SU-DHL-6 (cell line): ENCODE results near the gene ELL2.
"Not testable (repeated sequence)": the region's sequence is repeated elsewhere in the genome, so short reads cannot be mapped to it uniquely, and the experiment has no call there.

ENCODE experiments used
- H2AFZ ChIP-seq: fragments of 200-600 bp; sonication (generic); 2 replicates; pipeline ENCODE4 v1.6.1; 2014; ENCODE audit warnings: low read depth, mild to moderate bottlenecking, moderate library complexity, mixed read lengths, antibody characterized with exemption, low read length; ENCODE audit not compliant: severe bottlenecking
- H3F3A ChIP-seq: fragments of 200-600 bp; shearing (Covaris generic); 2 replicates; pipeline ENCODE4 v1.6.0; 2016; ENCODE audit warnings: antibody characterized with exemption, mild to moderate bottlenecking; ENCODE audit not compliant: insufficient read depth
- H3K27ac ChIP-seq: fragments of 200-600 bp; sonication (generic); 2 replicates; pipeline ENCODE4 v1.5.1; 2016; ENCODE audit warnings: low read depth, mild to moderate bottlenecking, low read length, moderate library complexity, mixed read lengths
- H3K27me3 ChIP-seq: fragments of 200-600 bp; sonication (generic), shearing (Covaris generic); 2 replicates; pipeline ENCODE4 v1.6.0; 2014; ENCODE audit warnings: mild to moderate bottlenecking, low read length
- H3K36me3 ChIP-seq: fragments of 200-600 bp; sonication (generic); 2 replicates; pipeline ENCODE4 v1.6.1; 2014; ENCODE audit warnings: mild to moderate bottlenecking, low read length, mixed read lengths
- H3K4me2 ChIP-seq: fragments of 300-600, 200-600 bp; shearing (Covaris generic), sonication (generic); 2 replicates; pipeline ENCODE4 v1.6.0; 2014; ENCODE audit warnings: low read length, low read depth, mild to moderate bottlenecking; ENCODE audit not compliant: poor library complexity, severe bottlenecking
- H3K4me3 ChIP-seq: fragments of 200-600 bp; sonication (generic); 2 replicates; pipeline ENCODE4 v1.5.1; 2014; ENCODE audit warnings: antibody characterized with exemption, low read length, mild to moderate bottlenecking, mixed read lengths; ENCODE audit not compliant: insufficient read depth, poor library complexity, severe bottlenecking
- H3K79me2 ChIP-seq: fragments of 200-600 bp; sonication (generic); 2 replicates; pipeline ENCODE4 v1.6.1; 2014; ENCODE audit warnings: mild to moderate bottlenecking, low read length, moderate library complexity; ENCODE audit not compliant: insufficient read depth
- H3K9ac ChIP-seq: fragments of 200-600 bp; sonication (generic); 2 replicates; pipeline ENCODE4 v1.7.0; 2014; ENCODE audit warnings: mild to moderate bottlenecking, low read length
- H3K9me2 ChIP-seq: fragments of 200-600 bp; sonication (generic); replicated peaks from 2 replicates; pipeline ENCODE4 v1.6.1; 2014; ENCODE audit warnings: low read length; ENCODE audit not compliant: insufficient read depth
- H3K9me3 ChIP-seq: fragments of 200-600 bp; sonication (generic); 2 replicates; pipeline ENCODE4 v1.6.1; 2014; ENCODE audit warnings: low read length, mixed read lengths; ENCODE audit not compliant: insufficient read depth
- H4K20me1 ChIP-seq: fragments of 200-600 bp; sonication (generic); 2 replicates; pipeline ENCODE4 v1.6.1; 2014; ENCODE audit warnings: low read depth, mild to moderate bottlenecking, antibody characterized with exemption, low read length, moderate library complexity, mixed read lengths
- EZH2phosphoT487 ChIP-seq: fragments of 200-600 bp; sonication (generic), shearing (Covaris generic); conservative IDR thresholded peaks from 2 replicates; pipeline ENCODE4 v1.6.1; 2018; ENCODE audit warnings: mild to moderate bottlenecking, antibody characterized with exemption, low read length, moderate library complexity, mixed read lengths
- TF ChIP-seq, protein P1 (sequence below): fragments of 200-600 bp; sonication (generic); IDR thresholded peaks from one replicate; pipeline ENCODE4 v1.5.1; 2017; ENCODE audit warnings: antibody characterized with exemption, mild to moderate bottlenecking, low read length, moderate library complexity; ENCODE audit not compliant: insufficient read depth, poor library complexity, severe bottlenecking

Gene ELL2

DNA sequence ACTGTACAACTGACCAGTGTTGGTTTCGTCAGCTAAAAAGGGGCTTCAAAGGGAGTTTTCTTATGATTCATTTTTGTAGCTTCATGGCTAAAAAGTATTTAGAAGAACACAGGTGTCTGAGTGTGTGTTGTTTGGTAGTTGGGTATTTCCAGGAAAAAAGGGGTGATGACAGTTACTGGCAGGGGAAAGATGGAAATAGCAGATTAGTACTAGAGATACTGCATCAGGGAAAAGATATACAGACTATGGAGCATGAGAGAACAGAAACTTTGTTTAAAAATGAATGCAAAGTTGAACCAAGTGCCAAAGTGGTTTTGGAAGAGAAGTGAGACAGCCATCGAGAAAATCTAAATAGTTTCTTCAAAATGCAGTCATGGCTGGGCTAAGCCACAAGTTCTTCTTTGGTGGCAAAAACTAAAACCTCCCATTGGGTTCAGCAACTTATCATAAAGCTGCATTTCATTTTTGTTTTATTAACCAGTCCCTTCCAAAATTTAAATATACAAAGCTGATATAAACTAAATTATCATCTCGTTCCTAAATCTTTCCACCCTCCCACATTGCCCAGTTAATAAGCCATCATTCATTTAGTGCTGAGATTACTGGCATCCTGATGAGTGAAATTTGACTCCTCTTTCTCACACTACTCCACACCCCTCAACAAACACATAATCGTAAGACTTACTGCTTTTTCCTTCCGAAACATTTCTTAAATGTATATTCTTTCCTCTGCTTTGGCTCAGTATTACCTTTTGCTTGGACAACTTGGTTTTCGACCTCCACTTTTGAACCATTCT is 33.5 kb downstream of the ELL2 start:
- no peaks in the 10 kb centered on the region for H3K27me3 ChIP-seq
- no peaks in the 10 kb centered on the region for H3K9me3 ChIP-seq
- no peaks in the 10 kb centered on the region for H3K36me3 ChIP-seq
- H3K9ac ChIP-seq: no peak overlapping the region
- no peaks in the 10 kb centered on the region for H3K79me2 ChIP-seq
- H3K4me3 ChIP-seq: no peak overlapping the region
- TF ChIP-seq EZH2phosphoT487: no peak
- TF ChIP-seq, protein P1, sequence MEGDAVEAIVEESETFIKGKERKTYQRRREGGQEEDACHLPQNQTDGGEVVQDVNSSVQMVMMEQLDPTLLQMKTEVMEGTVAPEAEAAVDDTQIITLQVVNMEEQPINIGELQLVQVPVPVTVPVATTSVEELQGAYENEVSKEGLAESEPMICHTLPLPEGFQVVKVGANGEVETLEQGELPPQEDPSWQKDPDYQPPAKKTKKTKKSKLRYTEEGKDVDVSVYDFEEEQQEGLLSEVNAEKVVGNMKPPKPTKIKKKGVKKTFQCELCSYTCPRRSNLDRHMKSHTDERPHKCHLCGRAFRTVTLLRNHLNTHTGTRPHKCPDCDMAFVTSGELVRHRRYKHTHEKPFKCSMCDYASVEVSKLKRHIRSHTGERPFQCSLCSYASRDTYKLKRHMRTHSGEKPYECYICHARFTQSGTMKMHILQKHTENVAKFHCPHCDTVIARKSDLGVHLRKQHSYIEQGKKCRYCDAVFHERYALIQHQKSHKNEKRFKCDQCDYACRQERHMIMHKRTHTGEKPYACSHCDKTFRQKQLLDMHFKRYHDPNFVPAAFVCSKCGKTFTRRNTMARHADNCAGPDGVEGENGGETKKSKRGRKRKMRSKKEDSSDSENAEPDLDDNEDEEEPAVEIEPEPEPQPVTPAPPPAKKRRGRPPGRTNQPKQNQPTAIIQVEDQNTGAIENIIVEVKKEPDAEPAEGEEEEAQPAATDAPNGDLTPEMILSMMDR: no peak
- no peak overlapping the region for H3K4me2 ChIP-seq
- no peaks in the 10 kb centered on the region for H4K20me1 ChIP-seq
- H3F3A ChIP-seq: no peaks in the 10 kb centered on the region
- no peak overlapping the region for H3K27ac ChIP-seq
- H2AFZ ChIP-seq: no peak overlapping the region
- no peaks in the 10 kb centered on the region for H3K9me2 ChIP-seq

DNA sequence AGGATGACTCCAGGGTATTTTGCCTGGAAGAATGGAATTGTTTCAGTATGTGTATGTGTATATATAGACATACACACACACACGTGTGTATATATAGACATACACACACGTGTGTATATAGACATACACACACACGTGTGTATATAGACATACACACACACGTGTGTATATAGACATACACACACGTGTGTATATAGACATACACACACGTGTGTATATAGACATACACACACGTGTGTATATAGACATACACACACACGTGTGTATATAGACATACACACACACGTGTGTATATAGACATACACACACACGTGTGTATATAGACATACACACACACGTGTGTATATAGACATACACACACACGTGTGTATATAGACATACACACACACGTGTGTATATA is 34.4 kb downstream of the ELL2 start:
- H3K9ac ChIP-seq, H3K9me3 ChIP-seq, H4K20me1 ChIP-seq, H3K4me3 ChIP-seq, H3K27ac ChIP-seq, H3K27me3 ChIP-seq, H3K9me2 ChIP-seq, H3K36me3 ChIP-seq, H3K4me2 ChIP-seq, H3F3A ChIP-seq, H2AFZ ChIP-seq, H3K79me2 ChIP-seq: not testable (repeated sequence)

DNA sequence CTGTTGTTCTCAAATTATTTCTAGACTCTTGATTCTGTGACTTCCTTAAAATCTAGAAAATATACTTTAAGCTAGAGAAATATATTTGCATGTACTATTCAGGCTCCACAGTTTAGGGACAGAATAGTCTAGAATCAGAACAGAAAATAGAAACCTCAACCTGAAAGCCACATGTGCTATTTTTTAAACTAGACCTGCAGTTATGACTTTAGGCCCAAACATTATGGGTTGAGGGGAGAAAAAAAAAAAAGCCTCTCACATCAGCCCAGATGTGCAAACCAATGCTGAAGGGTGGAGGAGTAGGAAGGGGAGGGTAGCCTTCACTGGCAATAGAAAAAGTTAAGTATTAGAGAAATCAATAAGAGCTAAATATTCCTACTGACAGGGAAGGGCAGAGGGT is 35.7 kb downstream of the ELL2 start:
- Histone ChIP-seq H3K27ac (no peak overlapping the region), H3K9ac (no peak overlapping the region), H3K9me3 (no peaks in the 10 kb centered on the region), H3K4me2 (no peak overlapping the region), H4K20me1 (no peaks in the 10 kb centered on the region), H2AFZ (no peak overlapping the region), H3F3A (no peaks in the 10 kb centered on the region), H3K36me3 (no peaks in the 10 kb centered on the region), H3K27me3 (no peaks in the 10 kb centered on the region), H3K9me2 (no peaks in the 10 kb centered on the region), H3K79me2 (no peaks in the 10 kb centered on the region), H3K4me3 (no peak overlapping the region)
- TF ChIP-seq EZH2phosphoT487: no peak
- TF ChIP-seq, protein P1: no peak

DNA sequence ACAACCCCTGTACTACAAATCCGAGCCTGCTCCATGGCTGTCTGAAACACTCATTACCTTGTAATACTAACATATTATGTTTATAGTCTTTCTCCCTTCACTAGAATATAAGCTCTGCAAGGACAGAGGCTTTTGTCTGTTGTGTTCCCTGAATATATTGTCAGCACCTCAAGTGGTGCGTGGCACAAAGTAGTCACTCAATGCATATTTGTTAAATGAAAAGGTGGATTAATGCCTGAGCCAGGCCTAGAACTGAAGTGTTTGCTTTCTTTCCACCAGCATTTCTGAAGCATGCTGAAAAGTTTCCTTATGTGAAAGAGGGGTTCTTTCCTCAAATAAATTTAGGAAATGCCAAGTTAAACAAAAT is 36.3 kb downstream of the ELL2 start:
- H3K4me2 ChIP-seq: no peak overlapping the region
- no peak overlapping the region for H2AFZ ChIP-seq
- H3K9me2 ChIP-seq: no peaks in the 10 kb centered on the region
- TF ChIP-seq EZH2phosphoT487: no peak
- TF ChIP-seq, protein P1: no peak
- H4K20me1 ChIP-seq: no peaks in the 10 kb centered on the region
- no peak overlapping the region for H3K27ac ChIP-seq
- no peaks in the 10 kb centered on the region for H3K79me2 ChIP-seq
- H3K27me3 ChIP-seq: no peaks in the 10 kb centered on the region
- no peaks in the 10 kb centered on the region for H3K9me3 ChIP-seq
- no peaks in the 10 kb centered on the region for H3K36me3 ChIP-seq
- no peaks in the 10 kb centered on the region for H3F3A ChIP-seq
- no peak overlapping the region for H3K9ac ChIP-seq
- H3K4me3 ChIP-seq: no peak overlapping the region
